PC-9 (cell line): Measurements from ENCODE around the gene PGBD5. TPM values are rescaled to one million over a fixed set of nuclear protein-coding genes. Genes with fewer than 3 reads are reported as not detected.

Experiments
- BruUV-seq: library from RNA; stranded (reverse); fragments of 400-500 nt; replicated peaks from 2 replicates; lab custom pipeline; 2021; lab: Mats Ljungman, UMichigan
- CTCF ChIA-PET: fragments of 300-600 bp; sonication (Branson Sonifier 250); formaldehyde crosslinking; loops from one replicate; lab custom pipeline; 2022; ENCODE audit warnings: antibody characterized with exemption; lab: Charles Lee
- POLR2A ChIA-PET: fragments of 300-600 bp; sonication (Branson Sonifier 250); formaldehyde crosslinking; loops from one replicate; lab custom pipeline; 2022; ENCODE audit warnings: antibody characterized with exemption; ENCODE audit not compliant: unreplicated experiment; lab: Charles Lee
- DNase-seq, 2 experiments: peaks; one replicate each; pipeline versions ENCODE4 v3.0.0 to v3.0.0-alpha.2; 2015 to 2022; ENCODE audit warnings: mixed read lengths in 1 of 2
- H2AFZ ChIP-seq: fragments of 200-600 bp; sonication (generic); 2 replicates; pipeline ENCODE4 v1.8.1; 2017; ENCODE audit warnings: antibody characterized with exemption
- H3F3A ChIP-seq: fragments of 200-600 bp; sonication (generic); 2 replicates; pipeline ENCODE4 v1.8.1; 2017; ENCODE audit warnings: antibody characterized with exemption, mild to moderate bottlenecking, low read depth; ENCODE audit not compliant: insufficient read depth
- H3K27ac ChIP-seq: fragments of 200-600 bp; sonication (generic); 2 replicates; pipeline ENCODE4 v1.6.1; 2016; ENCODE audit warnings: mixed run types
- H3K27me3 ChIP-seq: fragments of 200-600 bp; sonication (generic); 2 replicates; pipeline ENCODE4 v1.6.1; 2016; ENCODE audit warnings: low read depth, mixed run types; ENCODE audit not compliant: insufficient read depth
- H3K36me3 ChIP-seq: fragments of 200-600 bp; sonication (generic); 2 replicates; pipeline ENCODE4 v1.6.1; 2016; ENCODE audit warnings: low read depth, mixed run types
- H3K4me1 ChIP-seq: fragments of 200-600 bp; sonication (generic); replicated peaks from 2 replicates; pipeline ENCODE4 v1.6.1; 2016; ENCODE audit warnings: mixed run types; ENCODE audit not compliant: insufficient read depth
- H3K4me2 ChIP-seq: fragments of 200-600 bp; sonication (generic); 2 replicates; pipeline ENCODE4 v1.6.1; 2017; ENCODE audit warnings: mixed run types
- H3K4me3 ChIP-seq: fragments of 200-600 bp; sonication (generic); 2 replicates; pipeline ENCODE4 v1.6.1; 2016; ENCODE audit warnings: mixed run types
- H3K79me2 ChIP-seq: fragments of 200-600 bp; sonication (generic); 2 replicates; pipeline ENCODE4 v1.6.1; 2017; ENCODE audit warnings: low read depth, mixed run types
- H3K9me2 ChIP-seq: fragments of 200-600 bp; sonication (generic); 2 replicates; pipeline ENCODE4 v1.8.1; 2017; ENCODE audit warnings: mild to moderate bottlenecking; ENCODE audit not compliant: insufficient read depth
- H3K9me3 ChIP-seq: fragments of 200-600 bp; sonication (generic); 2 replicates; pipeline ENCODE4 v1.8.1; 2016; ENCODE audit warnings: low read depth; ENCODE audit not compliant: insufficient read depth
- H4K20me1 ChIP-seq: fragments of 200-600 bp; sonication (generic); 2 replicates; pipeline ENCODE4 v1.8.1; 2017; ENCODE audit not compliant: insufficient read depth
- EZH2 ChIP-seq: fragments of 200-600 bp; sonication (generic); IDR thresholded peaks from 2 replicates; pipeline ENCODE4 v1.8.0; 2017; ENCODE audit warnings: antibody characterized with exemption, low read depth
- intact Hi-C: fragments of 100-400 bp; cut with micrococcal nuclease; formaldehyde crosslinking; loops from one replicate; pipeline ENCODE4 v1.10.0; 2022; ENCODE audit not compliant: unreplicated experiment
- total RNA-seq: library from RNA; stranded (reverse); gene quantifications from 2 replicates; pipeline ENCODE4 v1.2.3, GENCODE V29; 2021
- TF ChIP-seq, protein P1 (sequence below): fragments of 200-600 bp; sonication (generic); conservative IDR thresholded peaks from 2 replicates; pipeline ENCODE4 v1.6.1; 2017; ENCODE audit warnings: mixed run types, antibody characterized with exemption, mild to moderate bottlenecking, moderate library complexity

PGBD5 gene
- total RNA-seq, 1 experiment from 2014 or later = not detected

GRCh38 chr1:230322967-230323547 is 103.1 kb downstream of the PGBD5 start:
- no peak overlapping the region for H3K4me3 ChIP-seq
- BruUV-seq = no TSS peak
- H3K4me2 ChIP-seq = no peak overlapping the region
- H3F3A ChIP-seq = peaks cover under 1% of the 10 kb centered on the region; the same call in 1 of the 2 replicates
- no peaks in the 10 kb centered on the region for H3K9me2 ChIP-seq
- H3K4me1 ChIP-seq = peaks cover 5% of the 10 kb centered on the region
- H3K27me3 ChIP-seq = peaks cover 32% of the 10 kb centered on the region
- intact Hi-C loops = no loop called here
- no peaks in the 10 kb centered on the region for H3K79me2 ChIP-seq
- no peak for TF ChIP-seq EZH2
- TF ChIP-seq, protein P1, sequence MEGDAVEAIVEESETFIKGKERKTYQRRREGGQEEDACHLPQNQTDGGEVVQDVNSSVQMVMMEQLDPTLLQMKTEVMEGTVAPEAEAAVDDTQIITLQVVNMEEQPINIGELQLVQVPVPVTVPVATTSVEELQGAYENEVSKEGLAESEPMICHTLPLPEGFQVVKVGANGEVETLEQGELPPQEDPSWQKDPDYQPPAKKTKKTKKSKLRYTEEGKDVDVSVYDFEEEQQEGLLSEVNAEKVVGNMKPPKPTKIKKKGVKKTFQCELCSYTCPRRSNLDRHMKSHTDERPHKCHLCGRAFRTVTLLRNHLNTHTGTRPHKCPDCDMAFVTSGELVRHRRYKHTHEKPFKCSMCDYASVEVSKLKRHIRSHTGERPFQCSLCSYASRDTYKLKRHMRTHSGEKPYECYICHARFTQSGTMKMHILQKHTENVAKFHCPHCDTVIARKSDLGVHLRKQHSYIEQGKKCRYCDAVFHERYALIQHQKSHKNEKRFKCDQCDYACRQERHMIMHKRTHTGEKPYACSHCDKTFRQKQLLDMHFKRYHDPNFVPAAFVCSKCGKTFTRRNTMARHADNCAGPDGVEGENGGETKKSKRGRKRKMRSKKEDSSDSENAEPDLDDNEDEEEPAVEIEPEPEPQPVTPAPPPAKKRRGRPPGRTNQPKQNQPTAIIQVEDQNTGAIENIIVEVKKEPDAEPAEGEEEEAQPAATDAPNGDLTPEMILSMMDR = no peak
- ChIA-PET POLR2A (no interaction called here), CTCF (no interaction called here)
- no peaks in the 10 kb centered on the region for H3K9me3 ChIP-seq
- no peak overlapping the region for H3K27ac ChIP-seq
- H2AFZ ChIP-seq = no peak overlapping the region
- DNase-seq = no peak
- no peaks in the 10 kb centered on the region for H3K36me3 ChIP-seq
- H4K20me1 ChIP-seq = no peaks in the 10 kb centered on the region

DNA sequence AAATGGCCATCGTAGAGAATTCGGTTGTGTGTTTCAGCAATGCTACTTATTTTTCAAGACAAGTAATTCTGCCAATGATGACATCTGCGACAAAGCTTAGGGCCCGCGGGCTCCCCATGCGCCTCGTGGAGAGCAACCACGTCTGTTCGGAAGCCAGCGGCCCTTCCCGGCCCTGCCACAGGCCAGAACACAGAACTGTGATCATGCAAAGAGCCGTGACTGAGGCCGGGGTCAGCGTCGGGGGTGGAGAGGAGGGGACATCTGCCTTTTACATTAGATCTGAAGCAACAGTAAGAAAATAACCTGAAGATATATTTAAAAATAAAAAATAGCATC is 103.7 kb downstream of the PGBD5 start:
- H3F3A ChIP-seq = no peaks in the 10 kb centered on the region
- H3K4me1 ChIP-seq = no peaks in the 10 kb centered on the region
- DNase-seq = no peak
- intact Hi-C loops = no loop called here
- TF ChIP-seq, protein P1 = no peak
- TF ChIP-seq EZH2 = no peak
- H2AFZ ChIP-seq = no peak overlapping the region
- no peaks in the 10 kb centered on the region for H3K36me3 ChIP-seq
- ChIA-PET CTCF (no interaction called here), POLR2A (no interaction called here)
- H3K4me2 ChIP-seq = no peak overlapping the region
- H3K27me3 ChIP-seq = peaks cover 39% of the 10 kb centered on the region
- H3K27ac ChIP-seq = no peak overlapping the region
- H3K4me3 ChIP-seq = no peak overlapping the region
- no peaks in the 10 kb centered on the region for H3K9me2 ChIP-seq
- no peaks in the 10 kb centered on the region for H4K20me1 ChIP-seq
- no peaks in the 10 kb centered on the region for H3K79me2 ChIP-seq
- no peaks in the 10 kb centered on the region for H3K9me3 ChIP-seq
- no TSS peak for BruUV-seq

- H2AFZ ChIP-seq = no peak overlapping the region
- no peak for DNase-seq
- intact Hi-C loops = no loop called here
- peaks cover 42% of the 10 kb centered on the region for H3K27me3 ChIP-seq
- no peaks in the 10 kb centered on the region for H3K9me3 ChIP-seq
- no TSS peak for BruUV-seq
- H3K79me2 ChIP-seq = no peaks in the 10 kb centered on the region
- no peaks in the 10 kb centered on the region for H4K20me1 ChIP-seq
- no peak overlapping the region for H3K4me3 ChIP-seq
- H3K4me1 ChIP-seq = no peaks in the 10 kb centered on the region
- POLR2A ChIA-PET = no interaction called here
- CTCF ChIA-PET = no interaction called here
- no peak overlapping the region for H3K27ac ChIP-seq
- H3F3A ChIP-seq = no peaks in the 10 kb centered on the region
- TF ChIP-seq, protein P1 = no peak
- no peak for TF ChIP-seq EZH2
- H3K36me3 ChIP-seq = no peaks in the 10 kb centered on the region
- no peak overlapping the region for H3K4me2 ChIP-seq
- H3K9me2 ChIP-seq = no peaks in the 10 kb centered on the region
Measured at GRCh38 chr1:230321741-230322420, 104.3 kb downstream of the PGBD5 start.
